ENCODE data around the gene SPTB. TPM values are rescaled to one million over a fixed set of nuclear protein-coding genes. Genes with fewer than 3 reads are reported as not detected.

SPTB gene
- total and polyA plus RNA-seq, 9 of the 15 experiments (the other 6 are each of a cell fraction or from before 2014, with no cell fraction given) = 0.21 to 45.9 (median 11.7) TPM

DNA sequence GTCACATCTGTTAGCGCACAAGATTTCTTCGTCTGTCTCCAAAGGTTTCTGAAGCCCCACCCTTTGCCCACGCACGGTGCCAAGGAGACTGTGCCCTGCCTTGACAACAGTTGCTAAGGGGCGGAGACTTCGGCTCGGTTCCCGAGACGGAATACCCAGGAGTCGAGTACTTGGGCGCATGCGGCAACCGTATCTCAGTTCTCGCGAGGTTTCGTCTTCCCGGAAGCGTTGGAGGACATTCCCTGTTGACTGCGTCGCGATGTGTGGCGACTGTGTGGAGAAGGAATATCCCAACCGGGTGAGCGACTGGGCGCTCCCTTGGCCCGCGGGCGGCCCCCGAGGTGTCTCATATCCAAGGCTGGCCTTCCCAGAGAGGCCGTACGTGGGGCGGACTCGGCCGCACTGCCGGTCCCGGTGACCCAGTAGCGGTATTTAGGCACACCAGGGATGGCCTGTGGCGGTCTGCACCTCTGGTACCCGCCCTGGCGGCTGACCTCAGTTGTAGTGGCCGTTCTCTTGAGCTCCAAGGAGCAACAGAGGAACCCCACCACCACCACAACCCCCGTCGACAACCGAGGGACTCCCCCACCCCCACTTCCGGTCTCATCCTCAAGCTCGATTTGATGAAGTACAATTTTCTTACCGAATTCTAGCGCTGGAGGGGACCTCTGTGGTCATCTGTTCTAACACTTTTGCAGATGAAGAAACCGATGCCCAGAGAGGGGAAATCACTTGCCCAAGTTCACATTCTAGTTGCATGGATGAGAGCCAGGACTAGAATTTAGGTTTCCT is 34.7 kb upstream of the SPTB start, which contains the start of gene CHURC1 (continued):
- no peak for TF ChIP-seq GTF2F1 (IDR thresholded peaks at IDR 0.05; ENCODE audit: low read depth, low read length)
- no peak for TF ChIP-seq HNRNPL (IDR thresholded peaks at IDR 0.05; ENCODE audit: low read depth, low read length)
- TF ChIP-seq, protein P1, sequence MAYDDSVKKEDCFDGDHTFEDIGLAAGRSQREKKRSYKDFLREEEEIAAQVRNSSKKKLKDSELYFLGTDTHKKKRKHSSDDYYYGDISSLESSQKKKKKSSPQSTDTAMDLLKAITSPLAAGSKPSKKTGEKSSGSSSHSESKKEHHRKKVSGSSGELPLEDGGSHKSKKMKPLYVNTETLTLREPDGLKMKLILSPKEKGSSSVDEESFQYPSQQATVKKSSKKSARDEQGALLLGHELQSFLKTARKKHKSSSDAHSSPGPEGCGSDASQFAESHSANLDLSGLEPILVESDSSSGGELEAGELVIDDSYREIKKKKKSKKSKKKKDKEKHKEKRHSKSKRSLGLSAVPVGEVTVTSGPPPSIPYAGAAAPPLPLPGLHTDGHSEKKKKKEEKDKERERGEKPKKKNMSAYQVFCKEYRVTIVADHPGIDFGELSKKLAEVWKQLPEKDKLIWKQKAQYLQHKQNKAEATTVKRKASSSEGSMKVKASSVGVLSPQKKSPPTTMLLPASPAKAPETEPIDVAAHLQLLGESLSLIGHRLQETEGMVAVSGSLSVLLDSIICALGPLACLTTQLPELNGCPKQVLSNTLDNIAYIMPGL (CRISPR knock-in tag; IDR thresholded peaks at IDR 0.05) = no peak
- no peak for TF ChIP-seq ZNF75A (CRISPR knock-in tag; IDR thresholded peaks at IDR 0.05)
- TF ChIP-seq, protein P2, sequence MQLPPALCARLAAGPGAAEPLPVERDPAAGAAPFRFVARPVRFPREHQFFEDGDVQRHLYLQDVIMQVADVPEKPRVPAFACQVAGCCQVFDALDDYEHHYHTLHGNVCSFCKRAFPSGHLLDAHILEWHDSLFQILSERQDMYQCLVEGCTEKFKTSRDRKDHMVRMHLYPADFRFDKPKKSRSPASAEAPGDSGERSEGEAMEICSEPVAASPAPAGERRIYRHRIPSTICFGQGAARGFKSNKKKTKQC (CRISPR knock-in tag; IDR thresholded peaks at IDR 0.05) = no peak
- no peak for TF ChIP-seq ZNF668 (CRISPR knock-in tag; IDR thresholded peaks at IDR 0.05)
- TF ChIP-seq, protein P3, sequence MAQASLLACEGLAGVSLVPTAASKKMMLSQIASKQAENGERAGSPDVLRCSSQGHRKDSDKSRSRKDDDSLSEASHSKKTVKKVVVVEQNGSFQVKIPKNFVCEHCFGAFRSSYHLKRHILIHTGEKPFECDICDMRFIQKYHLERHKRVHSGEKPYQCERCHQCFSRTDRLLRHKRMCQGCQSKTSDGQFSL (CRISPR knock-in tag; IDR thresholded peaks at IDR 0.05) = 0 out of 2 replicates have a peak, but pooled peaks have one; percentile 53
- TF ChIP-seq, protein P3 (tag; IDR thresholded peaks at IDR 0.05) = no peak
- no peak for TF ChIP-seq FOXJ2 (tag; IDR thresholded peaks at IDR 0.05)
- no peak for TF ChIP-seq TCFL5 (CRISPR knock-in tag; conservative IDR thresholded peaks at IDR 0.05)
- TF ChIP-seq HDAC1 (IDR thresholded peaks at IDR 0.05) = 0 out of 4 replicates have a peak, but pooled peaks of 1 of the 2 experiments have one; percentile 45
- no peak for TF ChIP-seq ETS2 (tag; IDR thresholded peaks at IDR 0.05; ENCODE audit: borderline replicate concordance, poor library complexity, severe bottlenecking)
- TF ChIP-seq SREBF1 (IDR thresholded peaks at IDR 0.05; ENCODE audit: borderline replicate concordance, low read depth, low read length) = no peak
- TF ChIP-seq ZEB2 (IDR thresholded peaks at IDR 0.05) = no peak
- TF ChIP-seq ZNF699 (CRISPR knock-in tag; IDR thresholded peaks at IDR 0.05; ENCODE audit: insufficient replicate concordance) = no peak
- no peak for TF ChIP-seq PCBP1 (IDR thresholded peaks at IDR 0.05; ENCODE audit: low read depth, low read length, poor library complexity, severe bottlenecking)
- TF ChIP-seq, protein P4, sequence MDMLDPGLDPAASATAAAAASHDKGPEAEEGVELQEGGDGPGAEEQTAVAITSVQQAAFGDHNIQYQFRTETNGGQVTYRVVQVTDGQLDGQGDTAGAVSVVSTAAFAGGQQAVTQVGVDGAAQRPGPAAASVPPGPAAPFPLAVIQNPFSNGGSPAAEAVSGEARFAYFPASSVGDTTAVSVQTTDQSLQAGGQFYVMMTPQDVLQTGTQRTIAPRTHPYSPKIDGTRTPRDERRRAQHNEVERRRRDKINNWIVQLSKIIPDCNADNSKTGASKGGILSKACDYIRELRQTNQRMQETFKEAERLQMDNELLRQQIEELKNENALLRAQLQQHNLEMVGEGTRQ (CRISPR knock-in tag; IDR thresholded peaks at IDR 0.05) = no peak
- TF ChIP-seq NRF1 (conservative IDR thresholded peaks at IDR 0.05 in 1 of 2, IDR thresholded peaks at IDR 0.05 in 1 of 2) = peak; percentile 59 to 76
- TF ChIP-seq GABPA (tag; conservative IDR thresholded peaks at IDR 0.05; ENCODE audit: low read depth) = peak; percentile 72
- no peak for TF ChIP-seq SAFB (IDR thresholded peaks at IDR 0.05; ENCODE audit: borderline replicate concordance, low read depth, low read length)
- no peak for TF ChIP-seq ZNF444 (CRISPR knock-in tag; IDR thresholded peaks at IDR 0.05)
- TF ChIP-seq, protein P5, sequence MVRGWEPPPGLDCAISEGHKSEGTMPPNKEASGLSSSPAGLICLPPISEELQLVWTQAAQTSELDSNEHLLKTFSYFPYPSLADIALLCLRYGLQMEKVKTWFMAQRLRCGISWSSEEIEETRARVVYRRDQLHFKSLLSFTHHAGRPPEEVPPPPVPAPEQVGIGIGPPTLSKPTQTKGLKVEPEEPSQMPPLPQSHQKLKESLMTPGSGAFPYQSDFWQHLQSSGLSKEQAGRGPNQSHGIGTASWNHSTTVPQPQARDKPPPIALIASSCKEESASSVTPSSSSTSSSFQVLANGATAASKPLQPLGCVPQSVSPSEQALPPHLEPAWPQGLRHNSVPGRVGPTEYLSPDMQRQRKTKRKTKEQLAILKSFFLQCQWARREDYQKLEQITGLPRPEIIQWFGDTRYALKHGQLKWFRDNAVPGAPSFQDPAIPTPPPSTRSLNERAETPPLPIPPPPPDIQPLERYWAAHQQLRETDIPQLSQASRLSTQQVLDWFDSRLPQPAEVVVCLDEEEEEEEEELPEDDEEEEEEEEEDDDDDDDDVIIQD (CRISPR knock-in tag; IDR thresholded peaks at IDR 0.05) = no peak
- no peak for TF ChIP-seq GATAD2A (IDR thresholded peaks at IDR 0.05)

Data from K562 (cell line).